Progenitor cell of endocrine pancreas (in vitro differentiated cells): ENCODE data around the gene TMCO6. TPM values are rescaled to one million over a fixed set of nuclear protein-coding genes. Genes with fewer than 3 reads are reported as not detected.
"Not testable (repeated sequence)": the region's sequence is repeated elsewhere in the genome, so short reads cannot be mapped to it uniquely, and the experiment has no call there.

Experiments
- DNase-seq: peaks from one replicate; pipeline ENCODE4 v3.0.0; 2021; ENCODE audit warnings: low spot score; ENCODE audit not compliant: unreplicated experiment
- H3K27ac Mint-ChIP-seq: 2 replicates; pipeline ENCODE4 v1.8.0; 2021; ENCODE audit warnings: mild to moderate bottlenecking, moderate library complexity, mixed read lengths
- H3K27me3 Mint-ChIP-seq: 2 replicates; pipeline ENCODE4 v1.8.0; 2021; ENCODE audit warnings: mixed read lengths
- H3K36me3 Mint-ChIP-seq: 2 replicates; pipeline ENCODE4 v1.8.0; 2022; ENCODE audit warnings: mixed read lengths; ENCODE audit not compliant: insufficient read depth
- H3K4me1 Mint-ChIP-seq: 2 replicates; pipeline ENCODE4 v1.8.0; 2021; ENCODE audit warnings: low read depth, mixed read lengths
- H3K4me3 Mint-ChIP-seq: 2 replicates; pipeline ENCODE4 v1.8.0; 2021; ENCODE audit warnings: low read depth, mild to moderate bottlenecking, moderate library complexity, mixed read lengths
- H3K9me3 Mint-ChIP-seq: 2 replicates; pipeline ENCODE4 v1.8.0; 2021; ENCODE audit warnings: low read depth, mixed read lengths
- total RNA-seq: library from RNA; stranded (reverse); gene quantifications from 2 replicates; pipeline ENCODE4 v1.2.1, GENCODE V29; 2021
- TF ChIP-seq, protein P1 (sequence below): fragments of 200-600 bp; sonication (generic); IDR thresholded peaks from one replicate; pipeline ENCODE4 v1.5.0; 2021; ENCODE audit warnings: antibody characterized with exemption, mild to moderate bottlenecking; ENCODE audit not compliant: unreplicated experiment

TMCO6 gene
- total RNA-seq, 1 donor from 2014 or later = 25.9 TPM

DNA sequence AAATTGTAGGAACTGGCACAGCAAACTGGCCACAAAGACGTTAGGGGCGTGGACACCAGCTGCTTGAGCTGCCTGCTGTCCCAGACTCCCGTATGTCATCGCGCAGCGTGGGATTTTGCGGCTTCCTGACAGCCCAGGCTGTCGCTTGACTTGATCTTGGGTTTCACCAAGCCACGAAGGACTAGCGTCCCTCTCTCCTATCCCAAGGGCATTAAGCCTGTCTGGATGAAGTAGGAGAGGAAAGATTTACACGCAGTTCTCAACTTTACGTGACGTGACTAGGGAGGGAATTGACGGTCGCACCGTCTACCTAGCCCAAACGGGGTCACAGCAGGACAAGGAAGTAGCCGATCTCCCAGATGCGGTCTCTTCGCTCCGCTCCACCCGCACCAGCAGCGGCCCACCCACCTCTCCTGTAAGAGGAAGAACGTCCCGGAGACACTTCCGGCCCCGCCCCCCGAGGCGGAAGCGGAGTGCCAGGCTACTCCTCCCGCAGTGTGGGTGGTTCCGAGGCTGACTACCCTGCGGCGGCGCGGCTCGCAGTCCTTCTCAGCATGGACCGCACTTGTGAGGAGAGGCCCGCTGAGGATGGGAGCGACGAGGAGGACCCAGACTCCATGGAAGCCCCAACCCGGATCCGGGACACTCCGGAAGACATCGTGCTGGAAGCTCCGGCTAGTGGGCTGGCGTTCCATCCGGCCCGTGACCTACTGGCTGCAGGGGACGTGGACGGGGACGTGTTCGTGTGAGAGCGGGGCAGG, 25.3 kb downstream of the TMCO6 start, which contains the start of gene WDR55:
TSS of gene WDR55 (plus strand) at position 546 of the 761 bp plus-strand sequence. CDS start at position 555, 9 bp downstream.
- DNase-seq = peak; percentile 78
- peaks cover 8% of the 10 kb centered on the region for H3K4me1 Mint-ChIP-seq
- no peaks in the 10 kb centered on the region for H3K9me3 Mint-ChIP-seq
- no peaks in the 10 kb centered on the region for H3K27me3 Mint-ChIP-seq
- peaks cover 20% of the 10 kb centered on the region for H3K36me3 Mint-ChIP-seq
- peak within 1 kb of the TSS; percentile 99 for H3K4me3 Mint-ChIP-seq
- peak within 1 kb of the TSS; percentile 97 for H3K27ac Mint-ChIP-seq
- TF ChIP-seq, protein P1, sequence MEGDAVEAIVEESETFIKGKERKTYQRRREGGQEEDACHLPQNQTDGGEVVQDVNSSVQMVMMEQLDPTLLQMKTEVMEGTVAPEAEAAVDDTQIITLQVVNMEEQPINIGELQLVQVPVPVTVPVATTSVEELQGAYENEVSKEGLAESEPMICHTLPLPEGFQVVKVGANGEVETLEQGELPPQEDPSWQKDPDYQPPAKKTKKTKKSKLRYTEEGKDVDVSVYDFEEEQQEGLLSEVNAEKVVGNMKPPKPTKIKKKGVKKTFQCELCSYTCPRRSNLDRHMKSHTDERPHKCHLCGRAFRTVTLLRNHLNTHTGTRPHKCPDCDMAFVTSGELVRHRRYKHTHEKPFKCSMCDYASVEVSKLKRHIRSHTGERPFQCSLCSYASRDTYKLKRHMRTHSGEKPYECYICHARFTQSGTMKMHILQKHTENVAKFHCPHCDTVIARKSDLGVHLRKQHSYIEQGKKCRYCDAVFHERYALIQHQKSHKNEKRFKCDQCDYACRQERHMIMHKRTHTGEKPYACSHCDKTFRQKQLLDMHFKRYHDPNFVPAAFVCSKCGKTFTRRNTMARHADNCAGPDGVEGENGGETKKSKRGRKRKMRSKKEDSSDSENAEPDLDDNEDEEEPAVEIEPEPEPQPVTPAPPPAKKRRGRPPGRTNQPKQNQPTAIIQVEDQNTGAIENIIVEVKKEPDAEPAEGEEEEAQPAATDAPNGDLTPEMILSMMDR = no peak

DNA sequence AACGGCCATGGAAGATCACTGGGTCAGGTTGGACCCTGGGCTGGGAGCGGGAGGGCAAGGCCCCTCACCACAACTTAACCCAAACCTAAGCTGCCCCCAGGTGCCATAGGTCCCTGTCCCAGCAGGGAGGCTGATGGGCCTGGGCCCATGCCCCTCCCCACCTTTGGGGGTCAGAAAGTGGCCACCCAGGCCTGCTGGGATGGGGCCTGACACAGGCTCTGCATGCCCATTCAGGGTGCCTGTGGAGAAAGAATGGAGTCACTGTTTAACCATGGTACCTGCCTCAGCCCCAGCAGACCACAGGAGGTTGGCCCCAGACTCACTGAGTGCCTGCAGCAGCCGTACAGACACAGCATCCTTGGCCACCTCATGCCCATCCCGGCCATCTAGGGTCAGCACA, 31.8 kb downstream of the TMCO6 start:
- peaks cover 14% of the 10 kb centered on the region for H3K36me3 Mint-ChIP-seq
- H3K27me3 Mint-ChIP-seq, H3K4me3 Mint-ChIP-seq, H3K27ac Mint-ChIP-seq, DNase-seq, H3K4me1 Mint-ChIP-seq, H3K9me3 Mint-ChIP-seq: not testable (repeated sequence)

DNA sequence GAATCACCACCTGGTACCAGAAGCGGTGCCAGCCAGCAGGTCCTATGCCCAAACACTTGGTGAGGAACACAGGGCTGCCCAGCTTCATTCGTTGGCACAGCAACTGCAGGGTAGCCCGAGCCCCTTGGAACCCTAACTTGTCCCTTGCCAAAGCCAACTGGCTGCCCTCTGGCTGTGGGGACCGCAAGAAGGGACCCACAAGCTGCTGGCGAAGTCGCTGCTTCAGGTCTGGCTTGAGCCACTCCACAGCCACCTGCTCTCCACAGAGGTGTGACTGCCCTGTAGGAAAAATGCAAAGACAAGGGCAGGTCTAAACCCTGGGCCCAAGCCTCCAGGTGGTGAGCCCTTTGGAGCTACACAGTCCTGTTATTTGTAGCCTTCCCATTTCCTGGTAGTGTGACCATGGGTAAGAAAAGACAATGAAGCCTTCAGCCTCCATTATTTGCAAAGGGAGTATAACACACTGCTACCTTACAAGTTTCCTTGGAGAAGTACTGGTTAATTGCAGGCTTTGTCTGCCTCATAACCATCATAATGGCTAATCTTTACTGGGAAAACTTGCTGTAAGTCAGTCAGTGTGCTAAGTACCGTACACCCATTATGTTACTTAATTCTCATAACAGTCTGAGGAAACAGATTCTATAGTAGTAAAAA, 32.3 kb downstream of the TMCO6 start:
- H3K36me3 Mint-ChIP-seq = peaks cover 17% of the 10 kb centered on the region
- TF ChIP-seq, protein P1 = no peak
- no peak overlapping the region for H3K4me3 Mint-ChIP-seq
- no peak for DNase-seq
- no peaks in the 10 kb centered on the region for H3K9me3 Mint-ChIP-seq
- H3K27me3 Mint-ChIP-seq = no peaks in the 10 kb centered on the region
- H3K4me1 Mint-ChIP-seq = peaks cover under 1% of the 10 kb centered on the region
- H3K27ac Mint-ChIP-seq = no peak overlapping the region

DNA sequence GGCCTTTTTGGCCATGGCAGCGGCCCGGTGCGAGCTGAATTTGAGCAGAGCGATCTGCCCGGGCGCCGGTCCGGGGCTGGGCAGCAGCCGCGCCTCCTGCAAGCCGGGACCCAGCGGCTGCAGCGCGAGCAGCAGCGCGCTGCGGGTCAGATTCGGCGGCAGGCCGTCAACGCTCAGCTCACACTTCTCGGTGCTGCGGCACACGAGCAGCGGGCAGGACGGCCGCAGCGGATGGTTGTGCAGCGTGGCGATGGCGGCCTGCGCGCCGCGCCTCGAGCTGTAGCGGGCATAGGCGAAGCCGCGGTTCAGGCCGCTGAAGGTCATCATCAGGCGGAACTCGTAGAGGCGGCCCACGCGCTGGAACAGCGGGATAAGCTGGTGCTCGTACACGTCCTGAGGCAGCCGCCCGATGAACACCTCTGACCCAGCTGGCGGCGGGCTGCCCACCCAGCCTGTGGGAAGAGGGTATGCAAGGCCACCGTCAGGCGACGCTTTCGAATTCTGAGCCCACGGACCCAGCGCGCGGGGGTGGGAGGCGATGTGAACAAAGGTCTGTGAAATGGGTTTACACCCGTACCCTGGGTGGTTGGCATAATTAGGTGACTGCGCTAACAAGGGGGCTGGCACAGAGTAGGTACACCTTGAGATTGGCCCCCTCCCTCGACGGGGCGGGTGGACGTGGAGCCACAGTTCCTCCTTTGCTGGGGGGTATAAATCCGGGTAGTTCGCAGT, 33.4 kb downstream of the TMCO6 start:
- no peaks in the 10 kb centered on the region for H3K9me3 Mint-ChIP-seq
- no peaks in the 10 kb centered on the region for H3K4me1 Mint-ChIP-seq
- TF ChIP-seq, protein P1 = no peak
- no peak for DNase-seq
- H3K27me3 Mint-ChIP-seq = no peaks in the 10 kb centered on the region
- H3K27ac Mint-ChIP-seq = no peak overlapping the region
- peaks cover 22% of the 10 kb centered on the region for H3K36me3 Mint-ChIP-seq
- H3K4me3 Mint-ChIP-seq = no peak overlapping the region

DNA sequence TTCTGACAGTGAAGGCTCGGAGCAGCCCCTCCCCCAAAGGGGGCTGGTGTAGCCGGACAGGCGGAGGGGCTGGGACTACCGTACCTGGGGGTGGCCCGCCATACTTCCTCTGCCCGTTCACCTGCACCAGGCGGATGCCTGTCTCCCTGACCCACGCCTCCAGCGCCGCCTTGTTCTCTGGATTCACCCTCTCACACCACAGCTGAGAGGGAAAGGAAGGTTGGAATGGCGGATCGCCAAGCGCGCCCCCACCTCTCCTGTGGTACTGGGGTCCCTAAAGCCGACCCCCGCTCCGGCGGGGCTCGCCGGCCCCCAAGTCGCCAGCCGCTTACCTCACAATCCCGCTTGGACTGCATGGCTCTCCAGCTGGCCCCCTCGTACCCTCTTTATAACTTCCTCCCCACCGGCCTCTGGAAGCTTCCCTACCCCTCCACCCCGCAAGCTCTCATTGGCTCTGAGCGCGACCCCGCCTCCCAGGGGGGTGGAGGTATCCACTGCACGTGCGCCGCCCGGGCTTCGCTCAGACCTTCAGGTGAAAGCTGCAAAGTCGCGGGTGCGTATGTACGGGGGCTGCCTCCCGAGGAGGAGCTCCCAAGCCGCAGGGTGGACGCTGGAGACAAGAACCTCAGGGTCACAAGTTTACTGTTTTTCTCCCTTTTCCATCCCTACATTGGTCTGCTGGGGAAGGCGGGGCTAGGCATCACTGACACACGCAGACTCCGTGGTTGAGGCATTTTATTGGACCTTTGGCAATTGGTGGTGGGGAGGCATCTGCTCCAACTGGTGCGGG, 34.1 kb downstream of the TMCO6 start, which contains the start of gene DND1:
TSS of gene DND1 (minus strand) at position 390 of the 790 bp plus-strand sequence. CDS start at position 356, 34 bp downstream.
- TF ChIP-seq, protein P1 = no peak

More for the DNA sequence above, 34.1 kb downstream of the TMCO6 start, which contains the start of gene DND1:
- no peaks in the 10 kb centered on the region for H3K4me1 Mint-ChIP-seq
- H3K4me3 Mint-ChIP-seq = no peak within 1 kb of the TSS
- H3K27me3 Mint-ChIP-seq = no peaks in the 10 kb centered on the region
- H3K27ac Mint-ChIP-seq = no peak within 1 kb of the TSS
- H3K9me3 Mint-ChIP-seq = no peaks in the 10 kb centered on the region
- peaks cover 22% of the 10 kb centered on the region for H3K36me3 Mint-ChIP-seq
- no peak for DNase-seq
